GM12878 (cell line): ENCODE measurements around the gene RRP1B. TPM values are rescaled to one million over a fixed set of nuclear protein-coding genes. Genes with fewer than 3 reads are reported as not detected.

ENCODE experiments used
- ATAC-seq: fragments of 200-7000 bp; cut with Tn5 transposase; 3 replicates; pipeline ENCODE4 v1.9.1; 2020; ENCODE audit warnings: mild to moderate bottlenecking, moderate library complexity
- BruUV-seq: library from RNA; stranded (reverse); fragments of 400-500 nt; replicated peaks from 2 replicates; lab custom pipeline; 2021; lab: Mats Ljungman, UMichigan
- CTCF ChIA-PET: fragments of 300-600 bp; sonication (Branson Sonifier 250); formaldehyde crosslinking; extraction: SDS; loops from one replicate; lab custom pipeline; 2021; ENCODE audit warnings: inconsistent platforms; lab: Yijun Ruan, JAX
- POLR2A ChIA-PET: fragments of 350-600 bp; formaldehyde crosslinking; extraction: SDS; loops from one replicate; lab custom pipeline; 2021; ENCODE audit warnings: inconsistent platforms; lab: Charles Lee
- RAD21 ChIA-PET: fragments of 300-600 bp; sonication (Branson Sonifier 250); formaldehyde crosslinking; loops from one replicate; lab custom pipeline; 2023; ENCODE audit warnings: antibody characterized with exemption; ENCODE audit not compliant: unreplicated experiment; lab: Charles Lee
- SMC1A ChIA-PET: fragments of 300-600 bp; sonication (Branson Sonifier 250); formaldehyde crosslinking; loops from one replicate; lab custom pipeline; 2023; ENCODE audit not compliant: unreplicated experiment, uncharacterized antibody; lab: Charles Lee
- DNase-seq: peaks from one replicate; pipeline ENCODE4 v3.0.0-alpha.2; 2011; ENCODE audit warnings: low read depth, low spot score
- FAIRE-seq: peaks from 3 replicates; lab custom pipeline; 2011; peaks lifted over from hg19 to GRCh38; lab: Jason Lieb, UNC
- H2AFZ ChIP-seq: 2 replicates; pipeline ENCODE4 v1.6.0; 2011; ENCODE audit warnings: low read depth, low read length, control low read depth; ENCODE audit not compliant: control insufficient read depth
- H3K27ac ChIP-seq: 2 replicates; pipeline ENCODE4 v1.5.1; 2011; ENCODE audit warnings: control low read depth; ENCODE audit not compliant: control insufficient read depth, insufficient read depth
- H3K27me3 ChIP-seq, 2 experiments: replicated peaks in 1 of 2; 2 replicates each; pipeline versions ENCODE4 v1.6.0 to v1.6.1; 2011; ENCODE audit warnings: low read length in 1 of 2; ENCODE audit not compliant: control insufficient read depth in 2 of 2, insufficient read depth in 2 of 2
- H3K36me3 ChIP-seq, 2 experiments: 2 replicates each; pipeline ENCODE4 v1.5.1; 2011; ENCODE audit warnings: low read length in 1 of 2; ENCODE audit not compliant: control insufficient read depth in 2 of 2, insufficient read depth in 2 of 2
- H3K4me1 ChIP-seq: 2 replicates; pipeline ENCODE4 v1.6.1; 2011; ENCODE audit warnings: mild to moderate bottlenecking, low read length, moderate library complexity, mixed read lengths; ENCODE audit not compliant: control insufficient read depth, insufficient read depth
- H3K4me2 ChIP-seq: 2 replicates; pipeline ENCODE4 v1.6.0; 2011; ENCODE audit warnings: control low read depth; ENCODE audit not compliant: control insufficient read depth, insufficient read depth
- H3K4me3 ChIP-seq: fragments of 200-600 bp; sonication (generic); 2 replicates; pipeline ENCODE4 v1.5.1; 2016
- H3K79me2 ChIP-seq: 2 replicates; pipeline ENCODE4 v1.6.0; 2011; ENCODE audit warnings: low read length; ENCODE audit not compliant: control insufficient read depth, insufficient read depth
- H3K9ac ChIP-seq: 2 replicates; pipeline ENCODE4 v1.8.0; 2011; ENCODE audit warnings: low read length, control low read depth, mixed read lengths; ENCODE audit not compliant: control insufficient read depth, insufficient read depth
- H3K9me3 ChIP-seq: replicated peaks from 3 replicates; pipeline ENCODE4 v1.5.1; 2011; ENCODE audit warnings: mild to moderate bottlenecking, low read length; ENCODE audit not compliant: control insufficient read depth, insufficient read depth
- H4K20me1 ChIP-seq: 2 replicates; pipeline ENCODE4 v1.6.0; 2011; ENCODE audit not compliant: control insufficient read depth, insufficient read depth
- BHLHE40 ChIP-seq, 2 experiments: fragments of 450-650 bp in 1 of 2; IDR thresholded peaks; 2 replicates each; pipeline ENCODE4 v1.6.1; 2011 to 2017; ENCODE audit warnings: low read depth in 2 of 2, borderline replicate concordance in 1 of 2, improper control_type of control experiment in 1 of 2, low read length in 1 of 2, mild to moderate bottlenecking in 1 of 2
- CTCF ChIP-seq, 3 experiments: IDR thresholded peaks in 2 of 3; conservative IDR thresholded peaks in 1 of 3; 2 replicates each; pipeline ENCODE4 v1.5.1; 2011; ENCODE audit warnings: low read depth in 3 of 3, low read length in 3 of 3, mild to moderate bottlenecking in 3 of 3, control low read depth in 2 of 3, moderate library complexity in 2 of 3, inconsistent platforms in 1 of 3, mixed read lengths in 1 of 3; ENCODE audit not compliant: control insufficient read depth in 2 of 3, insufficient read depth in 1 of 3; ENCODE audit errors: extremely low read depth in 1 of 3
- EED ChIP-seq: sonication (generic); IDR thresholded peaks from 2 replicates; pipeline ENCODE4 v1.6.1; 2016; ENCODE audit warnings: antibody characterized with exemption, low read depth
- HSF1 ChIP-seq: fragments of 150-350 bp; IDR thresholded peaks from 2 replicates; pipeline ENCODE4 v1.6.1; 2014; ENCODE audit warnings: mild to moderate bottlenecking, low read depth, low read length
- MXI1 ChIP-seq: fragments of 150-350 bp; IDR thresholded peaks from 2 replicates; pipeline ENCODE4 v1.6.1; 2011; ENCODE audit warnings: low read depth, mild to moderate bottlenecking, inconsistent platforms, low read length, improper control_type of control experiment
- RBBP5 ChIP-seq: fragments of 200-600 bp; sonication (generic); conservative IDR thresholded peaks from 2 replicates; pipeline ENCODE4 v1.6.1; 2016
- SMAD1 ChIP-seq: fragments of 450-650 bp; IDR thresholded peaks from 2 replicates; pipeline ENCODE4 v1.6.1; 2018; ENCODE audit warnings: mild to moderate bottlenecking, low read depth; ENCODE audit not compliant: partially characterized antibody
- SMAD5 ChIP-seq: IDR thresholded peaks from 2 replicates; pipeline ENCODE4 v1.6.1; 2016; ENCODE audit warnings: antibody characterized with exemption, low read depth
- USF1 ChIP-seq: IDR thresholded peaks from 2 replicates; pipeline ENCODE4 v1.6.1; 2011; ENCODE audit warnings: borderline replicate concordance, low read depth, mild to moderate bottlenecking, moderate library complexity, mixed read lengths, low read length; ENCODE audit not compliant: insufficient read depth; ENCODE audit errors: extremely low read length
- ZNF217 ChIP-seq: fragments of 450-650 bp; IDR thresholded peaks from 2 replicates; pipeline ENCODE4 v1.6.1; 2017; ENCODE audit warnings: antibody characterized with exemption, mild to moderate bottlenecking
- WGBS: methylation state at CpG from one replicate; pipeline ENCODE4 v1.1.6; 2016; ENCODE audit warnings: low lambda C conversion rate; ENCODE audit not compliant: insufficient replicate concordance, insufficient coverage; ENCODE audit errors: missing lambda C conversion rate; 5-methylcytosine and 5-hydroxymethylcytosine counted together
- in situ Hi-C: fragments of 300-500 bp; cut with MboI; formaldehyde crosslinking; loops from 9 replicates; pipeline ENCODE4 v1.14.3; 2018; ENCODE audit warnings: mixed read lengths
- intact Hi-C: fragments of 100-400 bp; cut with micrococcal nuclease; formaldehyde crosslinking; loops from one replicate; pipeline ENCODE4 v1.14.2; 2022; ENCODE audit not compliant: unreplicated experiment
- polyA plus RNA-seq, 11 experiments: library from polyadenylated mRNA; depleted of rRNA in 4 of 11; unstranded in 6 of 11; stranded (reverse) in 5 of 11; fragments of >200 nt; fragmentation: Nextera tagmentation in 4 of 11; fragmentation: Illumina TruSeq in 1 of 11; extraction: Ambion mirVana in 4 of 11; extraction: Trizol in 1 of 11; gene quantifications; 1 replicate in 1 of 11; 2 replicates in 10 of 11; pipeline versions ENCODE4 v1.2.1 to v1.2.3, GENCODE V29; 2011 to 2016; ENCODE audit warnings: inconsistent platforms in 2 of 11, missing spikeins in 2 of 11, low read depth in 1 of 11
- total RNA-seq, 4 experiments: library from RNA; depleted of rRNA in 3 of 4; stranded (reverse); fragments of >200 nt in 3 of 4; fragmentation: Illumina TruSeq in 1 of 4; extraction: Trizol in 1 of 4; gene quantifications; 2 replicates each; pipeline versions ENCODE4 v1.2.1 to v1.2.3, GENCODE V29; 2013 to 2021

The RRP1B gene
- total and polyA plus RNA-seq, 10 of the 15 experiments (the other 5 are each of a cell fraction or from before 2014, with no cell fraction given), result 8.1 to 57.4 (median 38.1) TPM

- no peaks in the 10 kb centered on the region for H3K36me3 ChIP-seq
- ChIA-PET SMC1A (no interaction called here), RAD21 (no interaction called here), CTCF (interaction anchor here (1.1 kb wide), 1 partner anchor 8 kb away, joined by 3 read pairs; no protein-coding TSS in a partner anchor), POLR2A (no interaction called here)
- H3K4me2 ChIP-seq, result no peak overlapping the region
- H3K4me1 ChIP-seq, result no peaks in the 10 kb centered on the region
- WGBS, result 82% methylated on average over 6 of the region's 6 CpGs
- in situ Hi-C loops, result loop anchor here (10.0 kb wide), 1 partner anchor 719 kb away; no protein-coding TSS in a partner anchor
- no peaks in the 10 kb centered on the region for H4K20me1 ChIP-seq
- no peak for ATAC-seq
- no peak for DNase-seq
- intact Hi-C loops, result loop anchor here (10.0 kb wide), 1 partner anchor 729 kb away; the partner anchor contains the start of gene ERVH48-1
- no TSS peak for BruUV-seq
- no peak for FAIRE-seq
- H3K79me2 ChIP-seq, result no peaks in the 10 kb centered on the region
- H3K9ac ChIP-seq, result no peak overlapping the region
- TF ChIP-seq CTCF (IDR thresholded peaks at IDR 0.05 in 2 of 3, conservative IDR thresholded peaks at IDR 0.05 in 1 of 3; ENCODE audit: control insufficient read depth in 2 of 3, extremely low read depth in 1 of 3, insufficient read depth in 1 of 3, low read depth in 3 of 3, low read length in 3 of 3), result peak in 2 of 3 experiments; percentile 10 to 18; a peak in 1 of 6 replicates
- no peak for TF ChIP-seq ZNF217
- no peaks in the 10 kb centered on the region for H3K9me3 ChIP-seq
- no peak overlapping the region for H3K27ac ChIP-seq
- no peaks in the 10 kb centered on the region; a peak in 1 of 4 replicates for H3K27me3 ChIP-seq
- H2AFZ ChIP-seq, result no peak overlapping the region
- no peak overlapping the region for H3K4me3 ChIP-seq
These were observed 5.7 kb upstream of the RRP1B start for GRCh38 chr21:43653626-43654025.

GRCh38 chr21:43654806-43655489, 4.4 kb upstream of the RRP1B start:
- H3K36me3 ChIP-seq, result no peaks in the 10 kb centered on the region
- intact Hi-C loops (loop anchor here (10.0 kb wide), 1 partner anchor 730 kb away; the partner anchor contains the start of gene ERVH48-1), in situ Hi-C loops (loop anchor here (10.0 kb wide), 1 partner anchor 720 kb away; no protein-coding TSS in a partner anchor)
- no TSS peak for BruUV-seq
- H4K20me1 ChIP-seq, result no peaks in the 10 kb centered on the region
- RAD21 ChIA-PET, result interaction anchor here (1.9 kb wide), 1 partner anchor 62 kb away, joined by 4 read pairs; no protein-coding TSS in a partner anchor
- H3K27ac ChIP-seq, result no peak overlapping the region
- H3K27me3 ChIP-seq, result no peaks in the 10 kb centered on the region; a peak in 1 of 4 replicates
- no peak overlapping the region for H3K9ac ChIP-seq
- POLR2A ChIA-PET, result no interaction called here
- no peak overlapping the region for H3K4me3 ChIP-seq
- SMC1A ChIA-PET, result no interaction called here
- no peak overlapping the region for H2AFZ ChIP-seq
- ATAC-seq (no peak), FAIRE-seq (no peak), DNase-seq (no peak)
- WGBS, result 50% methylated on average over 7 of the region's 7 CpGs
- no peaks in the 10 kb centered on the region; the same call in 2 of the 3 replicates for H3K9me3 ChIP-seq
- H3K4me1 ChIP-seq, result peaks cover 5% of the 10 kb centered on the region
- peaks cover 10% of the 10 kb centered on the region for H3K79me2 ChIP-seq
- no peak overlapping the region for H3K4me2 ChIP-seq
- CTCF ChIA-PET, result interaction anchor here (1.1 to 1.9 kb wide), 2 partner anchors 10 to 73 kb away, joined by 3 to 5 read pairs; no protein-coding TSS in a partner anchor
- TF ChIP-seq SMAD5 (no peak), MXI1 (no peak), BHLHE40 (IDR thresholded peaks at IDR 0.05; ENCODE audit: borderline replicate concordance in 1 of 2, low read depth in 2 of 2, low read length in 1 of 2) (no peak), USF1 (no peak), RBBP5 (no peak), SMAD1 (no peak), HSF1 (no peak), EED (no peak)
